ENCODE measurements around the gene DLK1. TPM values are rescaled to one million over a fixed set of nuclear protein-coding genes. Genes with fewer than 3 reads are reported as not detected.

Gene DLK1
- polyA plus RNA-seq, 3 donors from 2014 or later = not detected

- H3K27me3 Mint-ChIP-seq (ENCODE audit: low read depth in 3 of 3) = peaks cover 3 to 5% (median 3%) of the 10 kb centered on the region in 3 donors
- H3K4me1 Mint-ChIP-seq = no peaks in the 10 kb centered on the region
- no peak overlapping the region for H3K4me3 Mint-ChIP-seq
- no peak for DNase-seq
- no peaks in the 10 kb centered on the region for H3K9me3 Mint-ChIP-seq
- H3K36me3 Mint-ChIP-seq = no peaks in the 10 kb centered on the region
- no peak overlapping the region for H3K27ac Mint-ChIP-seq
These were observed 38.6 kb upstream of the DLK1 start for GRCh38 chr14:100688051-100688450.

- Mint-ChIP-seq H3K9me3 (no peaks in the 10 kb centered on the region), H3K27ac (no peak overlapping the region), H3K4me3 (no peak overlapping the region)
These were observed 37.9 kb upstream of the DLK1 start for GRCh38 chr14:100688598-100689461.

GRCh38 chr14:100690672-100691071, 36.0 kb upstream of the DLK1 start:
- Mint-ChIP-seq H3K9me3 (no peaks in the 10 kb centered on the region), H3K4me1 (no peaks in the 10 kb centered on the region), H3K27me3 (ENCODE audit: low read depth in 3 of 3) (peaks cover 0 to 6% (median 6%) of the 10 kb centered on the region in 3 donors), H3K4me3 (no peak overlapping the region), H3K27ac (no peak overlapping the region), H3K36me3 (no peaks in the 10 kb centered on the region)
- no peak for DNase-seq

More at GRCh38 chr14:100688598-100689461, 37.9 kb upstream of the DLK1 start:
- no peak for DNase-seq
- no peaks in the 10 kb centered on the region for H3K4me1 Mint-ChIP-seq
- no peaks in the 10 kb centered on the region for H3K36me3 Mint-ChIP-seq
- peaks cover 0 to 6% (median 3%) of the 10 kb centered on the region in 3 donors for H3K27me3 Mint-ChIP-seq (ENCODE audit: low read depth in 3 of 3)

- peaks cover 0 to 6% (median 6%) of the 10 kb centered on the region in 3 donors for H3K27me3 Mint-ChIP-seq (ENCODE audit: low read depth in 3 of 3)
These were observed 35.2 kb upstream of the DLK1 start for GRCh38 chr14:100691395-100692056.

GRCh38 chr14:100692256-100692655, 34.4 kb upstream of the DLK1 start:
- H3K27ac Mint-ChIP-seq = no peak overlapping the region
- H3K27me3 Mint-ChIP-seq (ENCODE audit: low read depth in 3 of 3) = peaks cover 0 to 7% (median 6%) of the 10 kb centered on the region in 3 donors
- no peak for DNase-seq
- no peaks in the 10 kb centered on the region for H3K9me3 Mint-ChIP-seq
- H3K36me3 Mint-ChIP-seq = no peaks in the 10 kb centered on the region
- no peaks in the 10 kb centered on the region for H3K4me1 Mint-ChIP-seq
- H3K4me3 Mint-ChIP-seq = no peak overlapping the region

More at GRCh38 chr14:100691395-100692056, 35.2 kb upstream of the DLK1 start:
- Mint-ChIP-seq H3K4me1 (no peaks in the 10 kb centered on the region), H3K36me3 (no peaks in the 10 kb centered on the region), H3K4me3 (no peak overlapping the region), H3K27ac (no peak overlapping the region), H3K9me3 (no peaks in the 10 kb centered on the region)
- no peak for DNase-seq

- no peaks in the 10 kb centered on the region for H3K4me1 Mint-ChIP-seq
- H3K27ac Mint-ChIP-seq = no peak overlapping the region
- no peak for DNase-seq
- H3K9me3 Mint-ChIP-seq = no peaks in the 10 kb centered on the region
- no peaks in the 10 kb centered on the region for H3K36me3 Mint-ChIP-seq
- peaks cover 0 to 6% (median 5%) of the 10 kb centered on the region in 3 donors for H3K27me3 Mint-ChIP-seq (ENCODE audit: low read depth in 3 of 3)
- H3K4me3 Mint-ChIP-seq = no peak overlapping the region
These were observed 33.7 kb upstream of the DLK1 start for GRCh38 chr14:100692859-100693558.

- Mint-ChIP-seq H3K9me3 (no peaks in the 10 kb centered on the region), H3K27ac (no peak overlapping the region), H3K27me3 (ENCODE audit: low read depth in 3 of 3) (peaks cover 0 to 8% (median 5%) of the 10 kb centered on the region in 3 donors), H3K4me1 (no peaks in the 10 kb centered on the region), H3K4me3 (no peak overlapping the region), H3K36me3 (no peaks in the 10 kb centered on the region)
- no peak for DNase-seq
These were observed 32.7 kb upstream of the DLK1 start for GRCh38 chr14:100693877-100694578.

- peaks cover 2 to 8% (median 5%) of the 10 kb centered on the region in 3 donors for H3K27me3 Mint-ChIP-seq (ENCODE audit: low read depth in 3 of 3)
- no peak overlapping the region for H3K27ac Mint-ChIP-seq
- H3K9me3 Mint-ChIP-seq = no peaks in the 10 kb centered on the region
- H3K4me1 Mint-ChIP-seq = no peaks in the 10 kb centered on the region
- DNase-seq = no peak
- H3K36me3 Mint-ChIP-seq = no peaks in the 10 kb centered on the region
- no peak overlapping the region for H3K4me3 Mint-ChIP-seq
These were observed 31.9 kb upstream of the DLK1 start for GRCh38 chr14:100694579-100695422.

- no peaks in the 10 kb centered on the region for H3K4me1 Mint-ChIP-seq
These were observed 31.3 kb upstream of the DLK1 start for GRCh38 chr14:100695423-100695738.

GRCh38 chr14:100696008-100696407, 30.7 kb upstream of the DLK1 start:
- peaks cover 4 to 8% (median 5%) of the 10 kb centered on the region in 3 donors for H3K27me3 Mint-ChIP-seq (ENCODE audit: low read depth in 3 of 3)
- no peaks in the 10 kb centered on the region for H3K36me3 Mint-ChIP-seq

More at GRCh38 chr14:100695423-100695738, 31.3 kb upstream of the DLK1 start:
- H3K4me3 Mint-ChIP-seq = no peak overlapping the region
- no peaks in the 10 kb centered on the region for H3K9me3 Mint-ChIP-seq
- H3K27ac Mint-ChIP-seq = no peak overlapping the region
- DNase-seq = no peak
- H3K27me3 Mint-ChIP-seq (ENCODE audit: low read depth in 3 of 3) = peaks cover 2 to 9% (median 5%) of the 10 kb centered on the region in 3 donors
- no peaks in the 10 kb centered on the region for H3K36me3 Mint-ChIP-seq

GRCh38 chr14:100696590-100696989, 30.1 kb upstream of the DLK1 start:
- Mint-ChIP-seq H3K27ac (no peak overlapping the region), H3K4me1 (no peaks in the 10 kb centered on the region), H3K27me3 (ENCODE audit: low read depth in 3 of 3) (peaks cover 4 to 10% (median 4%) of the 10 kb centered on the region in 3 donors), H3K9me3 (no peaks in the 10 kb centered on the region), H3K4me3 (no peak overlapping the region), H3K36me3 (no peaks in the 10 kb centered on the region)
- DNase-seq = no peak

More at GRCh38 chr14:100696008-100696407, 30.7 kb upstream of the DLK1 start:
- DNase-seq = no peak
- no peak overlapping the region for H3K27ac Mint-ChIP-seq
- no peak overlapping the region for H3K4me3 Mint-ChIP-seq
- no peaks in the 10 kb centered on the region for H3K9me3 Mint-ChIP-seq
- no peaks in the 10 kb centered on the region for H3K4me1 Mint-ChIP-seq

- peaks cover 4 to 6% (median 4%) of the 10 kb centered on the region in 3 donors for H3K27me3 Mint-ChIP-seq (ENCODE audit: low read depth in 3 of 3)
- no peak overlapping the region for H3K27ac Mint-ChIP-seq
- no peaks in the 10 kb centered on the region for H3K36me3 Mint-ChIP-seq
- no peak for DNase-seq
- H3K9me3 Mint-ChIP-seq = no peaks in the 10 kb centered on the region
- H3K4me3 Mint-ChIP-seq = no peak overlapping the region
- no peaks in the 10 kb centered on the region for H3K4me1 Mint-ChIP-seq
These were observed 28.6 kb upstream of the DLK1 start for GRCh38 chr14:100698066-100698465.
